ENCODE measurements around the gene CISTR.
"Not testable (repeated sequence)": the region's sequence is repeated elsewhere in the genome, so short reads cannot be mapped to it uniquely, and the experiment has no call there.

Gene CISTR

GRCh38 chr12:53739214-53740129 is 12.3 kb downstream of the CISTR start:
- no peak for DNase-seq

GRCh38 chr12:53738406-53739213 is 13.2 kb downstream of the CISTR start:
- no peak for DNase-seq

- DNase-seq = no peak
Measured at GRCh38 chr12:53737951-53738405, 13.8 kb downstream of the CISTR start.

GRCh38 chr12:53737093-53737808 is 14.5 kb downstream of the CISTR start:
- DNase-seq = no peak

GRCh38 chr12:53736592-53736991 is 15.2 kb downstream of the CISTR start:
- no peak for DNase-seq

GRCh38 chr12:53735556-53735955 is 16.2 kb downstream of the CISTR start:
- no peak for DNase-seq

GRCh38 chr12:53734425-53734824 is 17.4 kb downstream of the CISTR start:
- no peak for DNase-seq

- DNase-seq = no peak
Measured at GRCh38 chr12:53733807-53734200, 18.0 kb downstream of the CISTR start.

- DNase-seq = no peak
Measured at GRCh38 chr12:53733051-53733806, 18.6 kb downstream of the CISTR start.

GRCh38 chr12:53729644-53730043 is 22.1 kb downstream of the CISTR start:
- DNase-seq = no peak

- DNase-seq = no peak
Measured at GRCh38 chr12:53728206-53728605, 23.6 kb downstream of the CISTR start.

- DNase-seq = peak; percentile 96
Measured at GRCh38 chr12:53727310-53728041, 24.3 kb downstream of the CISTR start, which contains the start of gene CALCOCO1. CALCOCO1 (minus strand) TSS chr12:53727452; CDS start chr12:53725242, 2,210 bp downstream.

- no peak for DNase-seq
Measured at GRCh38 chr12:53726946-53727309, 24.9 kb downstream of the CISTR start.

- no peak for DNase-seq
Measured at GRCh38 chr12:53726341-53726740, 25.4 kb downstream of the CISTR start.

GRCh38 chr12:53725824-53726223 is 26.0 kb downstream of the CISTR start:
- DNase-seq = no peak

GRCh38 chr12:53722450-53723041 is 29.2 kb downstream of the CISTR start:
- DNase-seq = no peak

GRCh38 chr12:53720946-53721345 is 30.8 kb downstream of the CISTR start:
- DNase-seq = no peak

GRCh38 chr12:53719649-53720048 is 32.1 kb downstream of the CISTR start:
- no peak for DNase-seq

GRCh38 chr12:53718567-53718966 is 33.2 kb downstream of the CISTR start:
- DNase-seq = not testable (repeated sequence)

GRCh38 chr12:53717319-53717718 is 34.5 kb downstream of the CISTR start:
- DNase-seq = no peak

- no peak for DNase-seq
Measured at GRCh38 chr12:53714004-53714403, 37.8 kb downstream of the CISTR start.

All from SIG-M5 (cell line).